Measurements from ENCODE around the gene DPYSL4. TPM values are rescaled to one million over a fixed set of nuclear protein-coding genes. Genes with fewer than 3 reads are reported as not detected.

The DPYSL4 gene
- total RNA-seq, 2 donors from 2014 or later = 3.4 to 4.1 TPM

DNA sequence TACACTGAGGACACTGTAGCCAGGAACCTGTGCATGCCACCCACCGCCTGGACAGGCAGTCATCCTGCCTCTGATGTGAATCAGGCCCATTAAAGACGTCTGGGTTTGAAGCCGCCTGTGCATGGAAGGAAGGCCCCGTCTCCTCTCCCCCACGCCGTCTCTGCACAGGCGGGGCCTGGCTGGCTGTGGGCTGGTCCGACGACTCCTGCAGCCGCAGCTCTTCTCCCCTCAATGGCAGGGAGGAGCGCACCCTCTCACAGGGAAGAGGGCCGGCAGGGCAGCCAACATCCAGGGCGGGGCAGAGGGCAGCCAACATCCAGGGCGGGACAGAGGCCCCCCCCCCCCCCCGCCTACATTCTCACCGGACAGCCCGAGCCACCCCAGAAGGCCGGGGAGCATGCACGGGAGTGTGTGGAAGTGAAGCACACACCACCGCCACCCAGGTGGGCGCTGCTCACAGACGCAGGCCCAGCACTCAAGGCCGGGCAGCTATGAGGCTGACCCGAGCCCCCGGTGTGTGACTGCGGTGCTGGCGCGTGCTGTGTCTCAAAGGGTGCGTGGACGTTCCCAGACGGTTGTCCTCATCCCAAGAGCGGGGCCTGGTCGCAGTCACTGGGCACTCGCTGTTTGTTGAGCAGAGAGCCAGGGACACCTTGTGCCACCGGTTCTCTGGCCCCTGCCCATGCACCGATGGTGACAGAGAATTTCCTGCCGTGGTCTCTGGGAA, 19.1 kb downstream of the DPYSL4 start:
- no peaks in the 10 kb centered on the region for H3K36me3 ChIP-seq
- DNase-seq (ENCODE audit: low spot score) = no peak
- TF ChIP-seq, protein P1, sequence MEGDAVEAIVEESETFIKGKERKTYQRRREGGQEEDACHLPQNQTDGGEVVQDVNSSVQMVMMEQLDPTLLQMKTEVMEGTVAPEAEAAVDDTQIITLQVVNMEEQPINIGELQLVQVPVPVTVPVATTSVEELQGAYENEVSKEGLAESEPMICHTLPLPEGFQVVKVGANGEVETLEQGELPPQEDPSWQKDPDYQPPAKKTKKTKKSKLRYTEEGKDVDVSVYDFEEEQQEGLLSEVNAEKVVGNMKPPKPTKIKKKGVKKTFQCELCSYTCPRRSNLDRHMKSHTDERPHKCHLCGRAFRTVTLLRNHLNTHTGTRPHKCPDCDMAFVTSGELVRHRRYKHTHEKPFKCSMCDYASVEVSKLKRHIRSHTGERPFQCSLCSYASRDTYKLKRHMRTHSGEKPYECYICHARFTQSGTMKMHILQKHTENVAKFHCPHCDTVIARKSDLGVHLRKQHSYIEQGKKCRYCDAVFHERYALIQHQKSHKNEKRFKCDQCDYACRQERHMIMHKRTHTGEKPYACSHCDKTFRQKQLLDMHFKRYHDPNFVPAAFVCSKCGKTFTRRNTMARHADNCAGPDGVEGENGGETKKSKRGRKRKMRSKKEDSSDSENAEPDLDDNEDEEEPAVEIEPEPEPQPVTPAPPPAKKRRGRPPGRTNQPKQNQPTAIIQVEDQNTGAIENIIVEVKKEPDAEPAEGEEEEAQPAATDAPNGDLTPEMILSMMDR (IDR thresholded peaks at IDR 0.05) = no peak
- H3K4me3 ChIP-seq = no peak overlapping the region
- no peaks in the 10 kb centered on the region for H3K9me3 ChIP-seq
- H3K27ac ChIP-seq = no peak overlapping the region
- H3K27me3 ChIP-seq = no peaks in the 10 kb centered on the region
- no peaks in the 10 kb centered on the region for H3K4me1 ChIP-seq

DNA sequence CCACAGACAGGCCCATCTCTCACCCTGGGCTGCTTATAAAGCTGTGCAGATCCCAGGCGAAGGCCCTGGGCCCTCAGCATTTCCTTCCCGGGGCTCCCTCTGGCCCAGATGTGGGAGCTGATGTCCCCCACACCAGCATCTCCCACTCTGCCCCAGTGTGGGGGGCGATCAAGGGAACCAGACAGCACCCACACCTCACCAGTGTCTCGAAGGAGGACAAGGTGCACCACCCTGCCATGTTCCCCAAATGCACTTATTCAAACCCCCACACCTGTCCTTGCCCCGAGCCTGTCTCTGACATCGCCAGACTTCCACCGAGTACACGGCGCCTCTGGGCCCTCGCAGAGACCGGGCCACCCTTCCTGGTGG, 19.6 kb downstream of the DPYSL4 start:
- TF ChIP-seq, protein P1 (IDR thresholded peaks at IDR 0.05) = no peak
- Histone ChIP-seq H3K27me3 (no peaks in the 10 kb centered on the region), H3K36me3 (no peaks in the 10 kb centered on the region), H3K9me3 (no peaks in the 10 kb centered on the region), H3K27ac (no peak overlapping the region), H3K4me3 (no peak overlapping the region), H3K4me1 (no peaks in the 10 kb centered on the region)
- DNase-seq (ENCODE audit: low spot score) = no peak

DNA sequence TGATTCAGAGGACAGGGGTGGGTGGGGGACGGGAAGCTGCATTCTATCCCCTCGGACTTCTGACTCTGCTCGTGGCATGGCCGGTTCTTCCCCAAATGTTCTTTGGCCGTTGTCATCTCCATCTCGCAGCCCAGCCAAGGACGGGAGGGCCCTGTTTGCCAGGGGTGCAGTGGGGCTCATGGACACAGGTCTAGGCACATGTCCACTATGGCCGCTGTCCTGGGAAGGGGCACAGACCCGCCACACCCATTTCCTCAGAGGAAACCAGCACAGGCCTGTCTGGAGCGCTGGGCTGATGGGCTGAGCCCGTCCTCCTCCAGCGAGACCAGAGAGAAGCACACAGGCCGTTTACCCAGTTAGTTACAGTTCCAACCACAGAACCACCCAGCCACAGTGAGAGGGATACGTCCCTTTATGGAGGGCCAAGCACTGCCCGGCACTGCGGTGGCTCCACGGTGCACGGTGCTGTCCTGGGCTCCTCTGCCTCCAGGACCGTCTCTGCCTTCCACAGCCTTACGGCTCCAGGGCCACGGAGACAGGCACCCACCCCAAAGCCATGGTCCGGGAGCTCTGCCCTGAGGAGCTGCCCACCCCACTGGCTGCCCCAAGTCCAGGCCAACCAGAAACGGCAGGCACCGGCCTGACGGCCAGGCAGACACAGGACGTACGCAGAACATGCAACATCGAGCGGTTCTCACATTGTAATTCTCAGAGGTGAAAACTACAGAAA, 20.2 kb downstream of the DPYSL4 start:
- TF ChIP-seq, protein P1 (IDR thresholded peaks at IDR 0.05) = no peak
- H3K27ac ChIP-seq = no peak overlapping the region

DNA sequence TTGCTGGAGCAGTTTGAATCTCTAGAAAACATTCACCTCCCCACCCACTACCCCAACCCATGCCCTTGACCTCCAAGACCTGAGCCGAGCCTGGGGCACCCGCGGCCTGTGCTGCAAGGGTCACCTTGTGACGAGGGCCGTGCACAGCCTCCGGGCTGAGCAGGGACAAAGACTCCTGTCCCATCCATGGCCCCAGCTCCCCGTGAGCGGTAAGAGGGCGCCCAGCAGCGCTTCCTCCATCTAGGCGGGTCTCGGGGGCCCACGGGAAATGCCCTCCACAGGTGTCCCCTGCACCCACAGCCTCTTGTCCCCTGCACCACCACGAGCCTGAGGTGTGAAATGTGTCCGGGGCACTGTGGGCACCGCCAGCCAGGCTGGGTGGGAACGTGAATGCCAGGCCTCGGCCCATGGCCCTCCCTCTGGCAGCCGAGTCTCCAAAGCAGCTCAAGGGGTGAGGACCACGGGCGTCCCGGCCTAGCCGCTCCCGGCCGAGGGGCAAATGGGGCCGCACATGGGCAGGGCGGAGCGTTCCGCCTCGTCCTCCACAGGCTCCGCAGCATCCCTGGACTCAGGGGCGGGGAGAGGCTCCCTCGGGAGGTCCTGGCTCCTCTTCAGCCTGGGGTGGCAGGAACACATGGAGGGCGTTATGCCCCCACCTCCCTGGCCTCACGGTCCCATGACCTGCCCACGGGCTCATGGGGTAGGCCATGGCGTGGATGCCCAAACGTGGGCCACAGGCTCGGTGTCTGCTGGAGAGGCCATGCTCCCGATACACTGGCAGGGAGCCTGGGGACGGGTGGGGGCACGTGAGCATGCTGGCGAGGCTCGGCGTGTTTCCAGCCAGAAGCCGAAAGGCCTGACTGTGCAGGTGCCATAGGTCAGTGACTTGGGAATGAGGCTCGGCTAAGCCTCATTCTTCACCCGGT, 21.1 kb downstream of the DPYSL4 start:
- Histone ChIP-seq H3K4me3 (no peak overlapping the region), H3K36me3 (no peaks in the 10 kb centered on the region), H3K27ac (no peak overlapping the region), H3K27me3 (no peaks in the 10 kb centered on the region), H3K9me3 (peaks cover 1 to 3% of the 10 kb centered on the region in 2 donors), H3K4me1 (no peaks in the 10 kb centered on the region)
- DNase-seq (ENCODE audit: low spot score) = no peak
- TF ChIP-seq, protein P1 (IDR thresholded peaks at IDR 0.05) = no peak

More for the DNA sequence above, 20.2 kb downstream of the DPYSL4 start:
- Histone ChIP-seq H3K9me3 (no peaks in the 10 kb centered on the region), H3K27me3 (no peaks in the 10 kb centered on the region), H3K36me3 (no peaks in the 10 kb centered on the region), H3K4me3 (no peak overlapping the region), H3K4me1 (no peaks in the 10 kb centered on the region)
- no peak for DNase-seq (ENCODE audit: low spot score)

DNA sequence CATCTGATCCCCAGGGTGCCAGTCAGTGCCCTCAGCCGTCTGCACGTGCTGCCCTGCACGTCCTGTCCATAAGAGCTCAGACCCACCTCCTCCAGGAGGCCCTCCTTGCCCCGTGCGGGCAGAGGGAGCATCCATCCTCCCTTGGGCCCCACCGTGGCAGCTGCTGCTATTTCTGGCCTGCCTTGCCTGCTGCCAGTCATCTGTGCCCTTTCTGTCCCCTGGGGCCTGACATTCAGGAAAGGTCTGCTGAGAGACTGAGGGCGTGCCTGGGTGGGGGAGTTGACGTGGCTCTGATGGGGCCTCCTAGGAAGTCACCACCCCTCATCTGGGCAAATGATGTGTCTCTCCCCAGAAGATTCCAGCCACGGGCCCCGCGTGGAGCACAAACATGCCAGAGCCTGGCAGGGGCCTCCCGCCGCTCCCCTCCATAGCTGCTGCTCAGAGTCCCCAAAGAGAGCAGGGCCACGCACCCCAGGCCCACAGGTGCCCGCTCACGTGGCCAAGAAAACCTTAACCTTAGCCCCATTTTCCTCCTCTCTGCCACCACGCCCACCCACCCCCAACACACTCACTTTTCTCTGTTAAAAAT, 21.8 kb downstream of the DPYSL4 start:
- no peak for DNase-seq (ENCODE audit: low spot score)
- TF ChIP-seq, protein P1 (IDR thresholded peaks at IDR 0.05) = no peak
- no peak overlapping the region for H3K27ac ChIP-seq
- no peaks in the 10 kb centered on the region for H3K27me3 ChIP-seq
- H3K36me3 ChIP-seq = no peaks in the 10 kb centered on the region
- no peak overlapping the region for H3K4me3 ChIP-seq
- peaks cover 3 to 9% of the 10 kb centered on the region in 2 donors for H3K9me3 ChIP-seq
- H3K4me1 ChIP-seq = no peaks in the 10 kb centered on the region
